H9 (cell line): Measurements from ENCODE around the gene ADORA1. TPM values are rescaled to one million over a fixed set of nuclear protein-coding genes. Genes with fewer than 3 reads are reported as not detected.

Experiments used
- DNase-seq: peaks from one replicate; pipeline ENCODE4 v3.0.0-alpha.2; 2017
- H2AFZ ChIP-seq: one replicate; pipeline ENCODE4 v1.6.1; 2013; ENCODE audit warnings: mild to moderate bottlenecking, low read length, control low read depth, moderate library complexity
- H2AK5ac ChIP-seq: 2 replicates; pipeline ENCODE4 v1.6.1; 2013; ENCODE audit warnings: low read length, control low read depth, mixed read lengths; ENCODE audit not compliant: insufficient read length
- H2BK120ac ChIP-seq: one replicate; pipeline ENCODE4 v1.6.1; 2013; ENCODE audit warnings: low read depth, mild to moderate bottlenecking, low read length, control low read depth, inconsistent platforms; ENCODE audit not compliant: poor library complexity, severe bottlenecking
- H2BK12ac ChIP-seq: 2 replicates; pipeline ENCODE4 v1.6.1; 2013; ENCODE audit warnings: low read length, control low read depth, mixed read lengths, low read depth; ENCODE audit not compliant: insufficient read length
- H2BK15ac ChIP-seq: 2 replicates; pipeline ENCODE4 v1.6.1; 2013; ENCODE audit warnings: low read depth, low read length, control low read depth
- H2BK20ac ChIP-seq: one replicate; pipeline ENCODE4 v1.6.1; 2013; ENCODE audit warnings: low read depth, mild to moderate bottlenecking, low read length, control low read depth, inconsistent platforms; ENCODE audit not compliant: poor library complexity, severe bottlenecking
- H2BK5ac ChIP-seq: 2 replicates; pipeline ENCODE4 v1.6.1; 2013; ENCODE audit warnings: low read length, control low read depth, mixed read lengths; ENCODE audit not compliant: insufficient read length
- H3K14ac ChIP-seq: 2 replicates; pipeline ENCODE4 v1.6.1; 2013; ENCODE audit warnings: low read length, control low read depth; ENCODE audit not compliant: insufficient read depth
- H3K18ac ChIP-seq: 2 replicates; pipeline ENCODE4 v1.6.1; 2013; ENCODE audit warnings: low read depth, mild to moderate bottlenecking, mixed read lengths, low read length, control low read depth; ENCODE audit not compliant: insufficient read length
- H3K23ac ChIP-seq: 2 replicates; pipeline ENCODE4 v1.6.1; 2013; ENCODE audit warnings: low read length, control low read depth, mixed read lengths, low read depth; ENCODE audit not compliant: insufficient read length
- H3K23me2 ChIP-seq: 2 replicates; pipeline ENCODE4 v1.6.1; 2013; ENCODE audit warnings: low read depth, mild to moderate bottlenecking, mixed read lengths, low read length, control low read depth; ENCODE audit not compliant: insufficient read length, poor library complexity, severe bottlenecking
- H3K27ac ChIP-seq: 2 replicates; pipeline ENCODE4 v1.5.1; 2013; ENCODE audit warnings: low read length, control low read depth, mixed read lengths, low read depth; ENCODE audit not compliant: insufficient read length
- H3K27me3 ChIP-seq: 2 replicates; pipeline ENCODE4 v1.6.1; 2013; ENCODE audit warnings: low read length, control low read depth, inconsistent platforms; ENCODE audit not compliant: insufficient read depth
- H3K4ac ChIP-seq: 2 replicates; pipeline ENCODE4 v1.6.1; 2013; ENCODE audit warnings: low read depth, mild to moderate bottlenecking, control low read depth, inconsistent platforms, low read length, moderate library complexity
- H3K4me1 ChIP-seq: 2 replicates; pipeline ENCODE4 v1.6.1; 2013; ENCODE audit warnings: low read length, control low read depth, inconsistent platforms; ENCODE audit not compliant: insufficient read depth
- H3K4me2 ChIP-seq: 2 replicates; pipeline ENCODE4 v1.6.1; 2013; ENCODE audit warnings: low read length, control low read depth, mixed read lengths; ENCODE audit not compliant: insufficient read length, insufficient read depth
- H3K56ac ChIP-seq: 2 replicates; pipeline ENCODE4 v1.6.1; 2013; ENCODE audit warnings: low read depth, mild to moderate bottlenecking, mixed read lengths, low read length, control low read depth; ENCODE audit not compliant: insufficient read length
- H3K79me1 ChIP-seq: 2 replicates; pipeline ENCODE4 v1.6.1; 2013; ENCODE audit warnings: low read depth, mild to moderate bottlenecking, moderate library complexity, low read length, control low read depth, inconsistent platforms; ENCODE audit not compliant: insufficient read depth, poor library complexity, severe bottlenecking
- H3K79me2 ChIP-seq: 2 replicates; pipeline ENCODE4 v1.6.1; 2013; ENCODE audit warnings: low read length, control low read depth, inconsistent platforms; ENCODE audit not compliant: insufficient read depth
- H3K9ac ChIP-seq: 2 replicates; pipeline ENCODE4 v1.6.1; 2013; ENCODE audit warnings: low read length, control low read depth, mixed read lengths; ENCODE audit not compliant: insufficient read length; ENCODE audit errors: extremely low read depth
- H3K9me3 ChIP-seq: one replicate; pipeline ENCODE4 v1.6.1; 2013; ENCODE audit warnings: low read depth, low read length, inconsistent platforms; ENCODE audit not compliant: control insufficient read depth
- H3T11ph ChIP-seq: one replicate; pipeline ENCODE4 v1.6.1; 2013; ENCODE audit warnings: mild to moderate bottlenecking, low read length, control low read depth, inconsistent platforms
- H4K20me1 ChIP-seq: one replicate; pipeline ENCODE4 v1.6.1; 2013; ENCODE audit not compliant: control insufficient read depth, insufficient read length, insufficient read depth
- H4K5ac ChIP-seq: 2 replicates; pipeline ENCODE4 v1.6.1; 2013; ENCODE audit warnings: low read depth, mild to moderate bottlenecking, mixed read lengths, low read length, control low read depth; ENCODE audit not compliant: insufficient read length
- H4K8ac ChIP-seq: replicated peaks from 2 replicates; pipeline ENCODE4 v1.6.1; 2013; ENCODE audit warnings: low read length, control low read depth, mixed read lengths, low read depth; ENCODE audit not compliant: insufficient read length
- H4K91ac ChIP-seq: 2 replicates; pipeline ENCODE4 v1.6.1; 2013; ENCODE audit warnings: low read depth, mild to moderate bottlenecking, moderate library complexity, mixed read lengths, low read length, control low read depth; ENCODE audit not compliant: insufficient read length
- H3K27ac Mint-ChIP-seq, 3 experiments: 2 replicates in 2 of 3; 3 replicates in 1 of 3; pipeline ENCODE4 v1.8.0; 2020 to 2021; ENCODE audit warnings: mixed read lengths in 3 of 3, mild to moderate bottlenecking in 1 of 3, moderate library complexity in 1 of 3
- H3K27me3 Mint-ChIP-seq: 2 replicates; pipeline ENCODE4 v1.8.0; 2021; ENCODE audit warnings: low read depth, mild to moderate bottlenecking, moderate library complexity, mixed read lengths
- H3K36me3 Mint-ChIP-seq, 3 experiments: 2 replicates in 2 of 3; 3 replicates in 1 of 3; pipeline ENCODE4 v1.8.0; 2020 to 2021; ENCODE audit warnings: low read depth in 3 of 3, mixed read lengths in 3 of 3; ENCODE audit not compliant: insufficient read depth in 1 of 3
- H3K4me1 Mint-ChIP-seq, 2 experiments: 2 replicates each; pipeline ENCODE4 v1.8.0; 2020; ENCODE audit warnings: mixed read lengths in 2 of 2
- H3K4me3 Mint-ChIP-seq, 2 experiments: 2 replicates in 1 of 2; 3 replicates in 1 of 2; pipeline ENCODE4 v1.8.0; 2020 to 2021; ENCODE audit warnings: mild to moderate bottlenecking in 2 of 2, mixed read lengths in 2 of 2, moderate library complexity in 1 of 2
- H3K9me3 Mint-ChIP-seq, 2 experiments: 2 replicates in 1 of 2; 3 replicates in 1 of 2; pipeline ENCODE4 v1.8.0; 2020; ENCODE audit warnings: mild to moderate bottlenecking in 2 of 2, mixed read lengths in 2 of 2, moderate library complexity in 1 of 2
- CTCF ChIP-seq: fragments of 200-600 bp; sonication (generic); conservative IDR thresholded peaks from 3 replicates; pipeline ENCODE4 v1.8.0; 2021; ENCODE audit warnings: antibody characterized with exemption, mild to moderate bottlenecking
- WGBS: extraction: QIAGEN DNeasy Blood & Tissue Kit; methylation state at CpG from one replicate; pipeline ENCODE4 v1.1.7; 2013; ENCODE audit warnings: missing lambda C conversion rate, low lambda C conversion rate, mixed read lengths; ENCODE audit not compliant: insufficient read length; ENCODE audit errors: extremely low coverage; 5-methylcytosine and 5-hydroxymethylcytosine counted together
- total RNA-seq: library from RNA; stranded (reverse); gene quantifications from 2 replicates; pipeline ENCODE4 v1.2.1, GENCODE V29; 2021

Gene ADORA1
- total RNA-seq, 1 experiment from 2014 or later = 1.3 TPM

- Histone ChIP-seq H3K4ac (no peak overlapping the region), H2BK20ac (no peak overlapping the region), H3K9ac (no peak overlapping the region), H3K14ac (no peak overlapping the region), H3K4me1 (peaks cover 6% of the 10 kb centered on the region; the same call in 1 of the 2 replicates), H3K27ac (no peak overlapping the region), H2AK5ac (no peak overlapping the region), H3K23ac (no peak overlapping the region), H3K23me2 (peaks cover 3% of the 10 kb centered on the region), H2BK120ac (no peak overlapping the region), H2BK5ac (no peak overlapping the region), H2BK12ac (no peak overlapping the region), H3K79me2 (no peaks in the 10 kb centered on the region), H3K9me3 (no peaks in the 10 kb centered on the region), H2AFZ (no peak overlapping the region), H4K8ac (no peak overlapping the region), H3K18ac (no peak overlapping the region), H3K79me1 (no peaks in the 10 kb centered on the region), H3K56ac (no peak overlapping the region), H2BK15ac (no peak overlapping the region), H3K27me3 (no peaks in the 10 kb centered on the region), H3T11ph (no peak overlapping the region), H4K91ac (no peak overlapping the region), H4K5ac (no peak overlapping the region), H4K20me1 (no peaks in the 10 kb centered on the region), H3K4me2 (no peak overlapping the region)
- Mint-ChIP-seq H3K4me3 (no peak overlapping the region), H3K4me1 (peaks cover 19 to 24% of the 10 kb centered on the region in 2 experiments), H3K27me3 (no peaks in the 10 kb centered on the region; the same call in 1 of the 2 replicates), H3K36me3 (no peaks in the 10 kb centered on the region), H3K9me3 (no peaks in the 10 kb centered on the region; a peak in 2 of 5 replicates), H3K27ac (no peak overlapping the region)
- WGBS = no CpG with 5 or more reads among the region's 2 CpGs
- TF ChIP-seq CTCF = no peak
- no peak for DNase-seq
These were observed 63.4 kb downstream of the ADORA1 start for GRCh38 chr1:203190949-203191348.
